Measurements from ENCODE around the gene CLDN18.

- TF ChIP-seq CTCF (IDR thresholded peaks at IDR 0.05; ENCODE audit: low read length): no peak
- TF ChIP-seq EZH2 (IDR thresholded peaks at IDR 0.05; ENCODE audit: borderline replicate concordance, low read length): no peak
Measured at GRCh38 chr3:138030734-138031280, 20.8 kb downstream of the CLDN18 start.
